CD4-positive, alpha-beta T cell treated with Interleukin-4 for 4 hours (primary cell): ENCODE results near the gene ZMAT3.
A peak's percentile ranks its signal among the peaks of the same experiment; 100 is the strongest.
"Not testable (repeated sequence)": the region's sequence is repeated elsewhere in the genome, so short reads cannot be mapped to it uniquely, and the experiment has no call there.

Experiments
- DNase-seq: peaks from one replicate; pipeline ENCODE4 v3.0.0-alpha.2; 2020

Gene ZMAT3

GRCh38 chr3:179071323-179072099, at the start of gene ZMAT3:
Gene ZMAT3, minus strand, starts transcription at chr3:179071809. Its CDS starts 4,057 bp downstream, at chr3:179067752.
- peak; percentile 84 for DNase-seq

- DNase-seq, result no peak
These were observed 45.2 kb upstream of the ZMAT3 start for GRCh38 chr3:179116816-179117215.

- DNase-seq, result not testable (repeated sequence)
These were observed 43.8 kb upstream of the ZMAT3 start for GRCh38 chr3:179115444-179115843.

GRCh38 chr3:179113903-179114302, 42.3 kb upstream of the ZMAT3 start:
- DNase-seq, result no peak

- no peak for DNase-seq
These were observed 36.5 kb upstream of the ZMAT3 start for GRCh38 chr3:179108086-179108485.

GRCh38 chr3:179107617-179108016, 36.0 kb upstream of the ZMAT3 start:
- no peak for DNase-seq

GRCh38 chr3:179105881-179106280, 34.3 kb upstream of the ZMAT3 start:
- DNase-seq, result no peak

GRCh38 chr3:179100652-179101051, 29.0 kb upstream of the ZMAT3 start:
- DNase-seq, result no peak

- no peak for DNase-seq
These were observed 26.9 kb upstream of the ZMAT3 start for GRCh38 chr3:179098388-179099077.

GRCh38 chr3:179093807-179094206, 22.2 kb upstream of the ZMAT3 start:
- no peak for DNase-seq

- no peak for DNase-seq
These were observed 19.5 kb upstream of the ZMAT3 start for GRCh38 chr3:179091113-179091512.

GRCh38 chr3:179088306-179088705, 16.7 kb upstream of the ZMAT3 start:
- no peak for DNase-seq

GRCh38 chr3:179083977-179084376, 12.4 kb upstream of the ZMAT3 start:
- no peak for DNase-seq

GRCh38 chr3:179082416-179082815, 10.8 kb upstream of the ZMAT3 start:
- DNase-seq, result no peak

- DNase-seq, result no peak
These were observed 10.3 kb upstream of the ZMAT3 start for GRCh38 chr3:179081885-179082284.

GRCh38 chr3:179079537-179079936, 7.9 kb upstream of the ZMAT3 start:
- DNase-seq, result no peak

GRCh38 chr3:179076243-179077027, 4.8 kb upstream of the ZMAT3 start:
- DNase-seq, result no peak

- no peak for DNase-seq
These were observed 3.0 kb upstream of the ZMAT3 start for GRCh38 chr3:179074656-179075055.

GRCh38 chr3:179073816-179074215, 2.2 kb upstream of the ZMAT3 start:
- DNase-seq, result no peak

GRCh38 chr3:179072100-179072438, 460 bp upstream of the ZMAT3 start:
- DNase-seq, result peak; percentile 45

- DNase-seq, result no peak
These were observed 634 bp downstream of the ZMAT3 start for GRCh38 chr3:179071027-179071322.

GRCh38 chr3:179069762-179070390, 1.7 kb downstream of the ZMAT3 start:
- DNase-seq, result no peak

- peak; percentile 48 for DNase-seq
These were observed 2.7 kb downstream of the ZMAT3 start for GRCh38 chr3:179068779-179069530.
